GM12878 (cell line): ENCODE measurements around the gene MED13L. TPM values are rescaled to one million over a fixed set of nuclear protein-coding genes. Genes with fewer than 3 reads are reported as not detected.
"Not testable (repeated sequence)": the region's sequence is repeated elsewhere in the genome, so short reads cannot be mapped to it uniquely, and the experiment has no call there.

Experiments used
- ATAC-seq: fragments of 200-7000 bp; cut with Tn5 transposase; 3 replicates; pipeline ENCODE4 v1.9.1; 2020; ENCODE audit warnings: mild to moderate bottlenecking, moderate library complexity
- BruUV-seq: library from RNA; stranded (reverse); fragments of 400-500 nt; replicated peaks from 2 replicates; lab custom pipeline; 2021; lab: Mats Ljungman, UMichigan
- CTCF ChIA-PET: fragments of 300-600 bp; sonication (Branson Sonifier 250); formaldehyde crosslinking; extraction: SDS; loops from one replicate; lab custom pipeline; 2021; ENCODE audit warnings: inconsistent platforms; lab: Yijun Ruan, JAX
- POLR2A ChIA-PET: fragments of 350-600 bp; formaldehyde crosslinking; extraction: SDS; loops from one replicate; lab custom pipeline; 2021; ENCODE audit warnings: inconsistent platforms; lab: Charles Lee
- RAD21 ChIA-PET: fragments of 300-600 bp; sonication (Branson Sonifier 250); formaldehyde crosslinking; loops from one replicate; lab custom pipeline; 2023; ENCODE audit warnings: antibody characterized with exemption; ENCODE audit not compliant: unreplicated experiment; lab: Charles Lee
- SMC1A ChIA-PET: fragments of 300-600 bp; sonication (Branson Sonifier 250); formaldehyde crosslinking; loops from one replicate; lab custom pipeline; 2023; ENCODE audit not compliant: unreplicated experiment, uncharacterized antibody; lab: Charles Lee
- DNase-seq: peaks from one replicate; pipeline ENCODE4 v3.0.0-alpha.2; 2011; ENCODE audit warnings: low read depth, low spot score
- FAIRE-seq: peaks from 3 replicates; lab custom pipeline; 2011; peaks lifted over from hg19 to GRCh38; lab: Jason Lieb, UNC
- H2AFZ ChIP-seq: 2 replicates; pipeline ENCODE4 v1.6.0; 2011; ENCODE audit warnings: low read depth, low read length, control low read depth; ENCODE audit not compliant: control insufficient read depth
- H3K27ac ChIP-seq: 2 replicates; pipeline ENCODE4 v1.5.1; 2011; ENCODE audit warnings: control low read depth; ENCODE audit not compliant: control insufficient read depth, insufficient read depth
- H3K27me3 ChIP-seq, 2 experiments: replicated peaks in 1 of 2; 2 replicates each; pipeline versions ENCODE4 v1.6.0 to v1.6.1; 2011; ENCODE audit warnings: low read length in 1 of 2; ENCODE audit not compliant: control insufficient read depth in 2 of 2, insufficient read depth in 2 of 2
- H3K36me3 ChIP-seq, 2 experiments: 2 replicates each; pipeline ENCODE4 v1.5.1; 2011; ENCODE audit warnings: low read length in 1 of 2; ENCODE audit not compliant: control insufficient read depth in 2 of 2, insufficient read depth in 2 of 2
- H3K4me1 ChIP-seq: 2 replicates; pipeline ENCODE4 v1.6.1; 2011; ENCODE audit warnings: mild to moderate bottlenecking, low read length, moderate library complexity, mixed read lengths; ENCODE audit not compliant: control insufficient read depth, insufficient read depth
- H3K4me2 ChIP-seq: 2 replicates; pipeline ENCODE4 v1.6.0; 2011; ENCODE audit warnings: control low read depth; ENCODE audit not compliant: control insufficient read depth, insufficient read depth
- H3K4me3 ChIP-seq: fragments of 200-600 bp; sonication (generic); 2 replicates; pipeline ENCODE4 v1.5.1; 2016
- H3K79me2 ChIP-seq: 2 replicates; pipeline ENCODE4 v1.6.0; 2011; ENCODE audit warnings: low read length; ENCODE audit not compliant: control insufficient read depth, insufficient read depth
- H3K9ac ChIP-seq: 2 replicates; pipeline ENCODE4 v1.8.0; 2011; ENCODE audit warnings: low read length, control low read depth, mixed read lengths; ENCODE audit not compliant: control insufficient read depth, insufficient read depth
- H3K9me3 ChIP-seq: replicated peaks from 3 replicates; pipeline ENCODE4 v1.5.1; 2011; ENCODE audit warnings: mild to moderate bottlenecking, low read length; ENCODE audit not compliant: control insufficient read depth, insufficient read depth
- H4K20me1 ChIP-seq: 2 replicates; pipeline ENCODE4 v1.6.0; 2011; ENCODE audit not compliant: control insufficient read depth, insufficient read depth
- CHD2 ChIP-seq: IDR thresholded peaks from 2 replicates; pipeline ENCODE4 v1.6.1; 2011; ENCODE audit warnings: low read depth, low read length, improper control_type of control experiment, borderline replicate concordance
- JUND ChIP-seq: IDR thresholded peaks from 2 replicates; pipeline ENCODE4 v1.6.1; 2012; ENCODE audit warnings: low read depth, mild to moderate bottlenecking, low read length, improper control_type of control experiment, moderate library complexity
- KLF5 ChIP-seq: fragments of 450-650 bp; IDR thresholded peaks from 2 replicates; pipeline ENCODE4 v1.6.1; 2014; ENCODE audit warnings: mild to moderate bottlenecking; ENCODE audit not compliant: partially characterized antibody
- MYB ChIP-seq: fragments of 150-350 bp; IDR thresholded peaks from 2 replicates; pipeline ENCODE4 v1.6.1; 2014; ENCODE audit warnings: mild to moderate bottlenecking, low read depth, low read length, borderline replicate concordance
- SKIL ChIP-seq: fragments of 450-650 bp; IDR thresholded peaks from 2 replicates; pipeline ENCODE4 v1.6.1; 2017; ENCODE audit warnings: mild to moderate bottlenecking, low read depth, inconsistent platforms; ENCODE audit not compliant: poor library complexity, severe bottlenecking
- TAF1 ChIP-seq: IDR thresholded peaks from 2 replicates; pipeline ENCODE4 v1.6.1; 2011; ENCODE audit warnings: mild to moderate bottlenecking, low read depth, low read length, borderline replicate concordance
- YBX1 ChIP-seq: fragments of 450-650 bp; IDR thresholded peaks from 2 replicates; pipeline ENCODE4 v1.6.1; 2016; ENCODE audit warnings: antibody characterized with exemption
- WGBS: methylation state at CpG from one replicate; pipeline ENCODE4 v1.1.6; 2016; ENCODE audit warnings: low lambda C conversion rate; ENCODE audit not compliant: insufficient replicate concordance, insufficient coverage; ENCODE audit errors: missing lambda C conversion rate; 5-methylcytosine and 5-hydroxymethylcytosine counted together
- in situ Hi-C: fragments of 300-500 bp; cut with MboI; formaldehyde crosslinking; loops from 9 replicates; pipeline ENCODE4 v1.14.3; 2018; ENCODE audit warnings: mixed read lengths
- intact Hi-C: fragments of 100-400 bp; cut with micrococcal nuclease; formaldehyde crosslinking; loops from one replicate; pipeline ENCODE4 v1.14.2; 2022; ENCODE audit not compliant: unreplicated experiment
- polyA plus RNA-seq, 11 experiments: library from polyadenylated mRNA; depleted of rRNA in 4 of 11; unstranded in 6 of 11; stranded (reverse) in 5 of 11; fragments of >200 nt; fragmentation: Nextera tagmentation in 4 of 11; fragmentation: Illumina TruSeq in 1 of 11; extraction: Ambion mirVana in 4 of 11; extraction: Trizol in 1 of 11; gene quantifications; 1 replicate in 1 of 11; 2 replicates in 10 of 11; pipeline versions ENCODE4 v1.2.1 to v1.2.3, GENCODE V29; 2011 to 2016; ENCODE audit warnings: inconsistent platforms in 2 of 11, missing spikeins in 2 of 11, low read depth in 1 of 11
- total RNA-seq, 4 experiments: library from RNA; depleted of rRNA in 3 of 4; stranded (reverse); fragments of >200 nt in 3 of 4; fragmentation: Illumina TruSeq in 1 of 4; extraction: Trizol in 1 of 4; gene quantifications; 2 replicates each; pipeline versions ENCODE4 v1.2.1 to v1.2.3, GENCODE V29; 2013 to 2021

Gene MED13L
- total and polyA plus RNA-seq, 10 of the 15 experiments (the other 5 are each of a cell fraction or from before 2014, with no cell fraction given), result 3.7 to 30.1 (median 9.1) TPM

GRCh38 chr12:116241157-116241759, 36.2 kb downstream of the MED13L start (continued):
- TF ChIP-seq JUND (no peak), MYB (no peak), CHD2 (no peak), KLF5 (no peak), YBX1 (no peak), TAF1 (no peak), SKIL (no peak)
- TF ChIP-seq, all 136 proteins: peak for 0

- H3K36me3 ChIP-seq, in situ Hi-C loops, H3K9me3 ChIP-seq, H3K4me2 ChIP-seq, H3K4me1 ChIP-seq, H3K79me2 ChIP-seq, H3K9ac ChIP-seq, BruUV-seq, H3K27ac ChIP-seq, intact Hi-C loops, POLR2A ChIA-PET, H3K4me3 ChIP-seq, H2AFZ ChIP-seq, ATAC-seq, FAIRE-seq, H3K27me3 ChIP-seq, DNase-seq, H4K20me1 ChIP-seq: not testable (repeated sequence)
- SMC1A ChIA-PET, result interaction anchor here (0.6 to 1.5 kb wide), 5 partner anchors 10 to 364 kb away, joined by 3 to 6 read pairs (median 4); no protein-coding TSS in a partner anchor
- RAD21 ChIA-PET, result interaction anchor here (1.3 to 3.5 kb wide), 2 partner anchors 97 to 174 kb away, joined by 4 to 31 read pairs; no protein-coding TSS in a partner anchor
- WGBS, result 84% methylated on average over 13 of the region's 13 CpGs
- CTCF ChIA-PET, result interaction anchor here (1.0 to 3.7 kb wide), 5 partner anchors 12 to 471 kb away, joined by 3 to 31 read pairs (median 4); no protein-coding TSS in a partner anchor
Measured at GRCh38 chr12:116238570-116239119, 38.8 kb downstream of the MED13L start.
